HG02623 (cell line): ENCODE measurements around the gene MC3R.

Experiments
- ATAC-seq: cut with Tn5 transposase; IDR thresholded peaks from one replicate; pipeline ENCODE4 v1.9.1; 2021; ENCODE audit warnings: moderate library complexity; ENCODE audit not compliant: unreplicated experiment

Gene MC3R

DNA sequence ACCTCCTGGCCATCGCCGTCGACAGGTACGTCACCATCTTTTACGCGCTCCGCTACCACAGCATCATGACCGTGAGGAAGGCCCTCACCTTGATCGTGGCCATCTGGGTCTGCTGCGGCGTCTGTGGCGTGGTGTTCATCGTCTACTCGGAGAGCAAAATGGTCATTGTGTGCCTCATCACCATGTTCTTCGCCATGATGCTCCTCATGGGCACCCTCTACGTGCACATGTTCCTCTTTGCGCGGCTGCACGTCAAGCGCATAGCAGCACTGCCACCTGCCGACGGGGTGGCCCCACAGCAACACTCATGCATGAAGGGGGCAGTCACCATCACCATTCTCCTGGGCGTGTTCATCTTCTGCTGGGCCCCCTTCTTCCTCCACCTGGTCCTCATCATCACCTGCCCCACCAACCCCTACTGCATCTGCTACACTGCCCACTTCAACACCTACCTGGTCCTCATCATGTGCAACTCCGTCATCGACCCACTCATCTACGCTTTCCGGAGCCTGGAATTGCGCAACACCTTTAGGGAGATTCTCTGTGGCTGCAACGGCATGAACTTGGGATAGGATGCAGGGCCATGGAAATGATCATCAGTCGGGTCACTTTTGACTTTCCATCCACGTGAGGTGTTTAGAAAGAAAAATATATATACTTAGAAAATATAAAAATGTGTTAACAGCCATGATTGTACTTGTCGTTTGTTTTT, 868 bp downstream of the MC3R start:
- ATAC-seq: no peak

- ATAC-seq: no peak
These were observed 1.4 kb downstream of the MC3R start for GRCh38 chr20:56249956-56250355.

- ATAC-seq: no peak
These were observed 9.1 kb downstream of the MC3R start for GRCh38 chr20:56257604-56258003.

DNA sequence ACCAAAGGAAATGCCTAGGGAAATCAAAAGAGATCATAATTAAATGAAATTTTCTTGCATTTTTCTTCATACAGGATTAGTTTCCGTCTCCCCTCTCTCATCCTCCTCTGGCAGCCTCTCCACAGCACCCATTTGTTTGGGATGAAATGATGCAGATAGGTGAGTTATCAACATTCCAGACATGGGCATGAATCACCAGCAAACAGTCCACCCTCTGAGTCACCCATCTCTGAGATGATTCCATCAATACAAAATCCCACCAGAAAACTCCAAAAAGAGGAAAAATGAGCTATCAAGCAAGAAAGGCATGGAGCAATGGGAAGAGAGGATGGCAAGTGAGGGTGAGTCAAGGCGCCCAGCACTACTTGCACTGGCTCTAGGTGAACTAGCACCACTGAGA, 11.4 kb downstream of the MC3R start:
- no peak for ATAC-seq

- no peak for ATAC-seq
These were observed 20.0 kb downstream of the MC3R start for GRCh38 chr20:56268536-56268935.

GRCh38 chr20:56271974-56272373, 23.4 kb downstream of the MC3R start:
- no peak for ATAC-seq

GRCh38 chr20:56273491-56273890, 25.0 kb downstream of the MC3R start:
- no peak for ATAC-seq

- no peak for ATAC-seq
These were observed 25.6 kb downstream of the MC3R start for GRCh38 chr20:56274156-56274555.

GRCh38 chr20:56278196-56278595, 29.7 kb downstream of the MC3R start:
- no peak for ATAC-seq

- no peak for ATAC-seq
These were observed 37.0 kb downstream of the MC3R start for GRCh38 chr20:56285496-56285895.

GRCh38 chr20:56289652-56290051, 41.1 kb downstream of the MC3R start:
- ATAC-seq: no peak

DNA sequence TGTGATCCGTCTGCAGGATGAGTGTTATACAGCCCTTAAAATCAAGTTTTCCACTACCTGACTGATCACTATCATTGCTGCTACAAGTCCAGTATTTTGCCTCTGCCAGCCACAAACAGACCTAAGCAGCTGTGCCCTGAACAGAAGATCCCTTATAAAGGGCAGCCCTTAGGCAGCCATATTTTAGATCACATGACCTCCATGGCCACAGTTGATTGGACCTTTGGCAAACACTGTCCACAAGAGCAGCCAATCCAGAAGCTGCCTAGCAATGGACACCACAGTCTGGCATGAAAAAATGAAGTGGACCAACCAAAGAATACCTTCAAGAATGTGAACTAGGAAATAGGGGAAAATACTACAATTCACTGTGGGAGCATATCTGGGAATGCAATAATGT, 50.8 kb downstream of the MC3R start:
- ATAC-seq: no peak
